ENCODE data around the gene RAPGEF1. TPM values are rescaled to one million over a fixed set of nuclear protein-coding genes. Genes with fewer than 3 reads are reported as not detected.

RAPGEF1 gene
- total RNA-seq, 4 donors from 2014 or later: 32.0 to 57.3 (median 38.9) TPM

- H3K4me1 ChIP-seq: no peaks in the 10 kb centered on the region
- H3K36me3 ChIP-seq: peaks cover 0 to 34% (median 0%) of the 10 kb centered on the region in 3 donors
- H3K27ac ChIP-seq: no peak overlapping the region
- no peak for TF ChIP-seq EP300 (IDR thresholded peaks at IDR 0.05)
- TF ChIP-seq CTCF (IDR thresholded peaks at IDR 0.05): no peak
- no peak for TF ChIP-seq POLR2A (IDR thresholded peaks at IDR 0.05)
- WGBS, 2 donors: 93 to 94% methylated on average over 3 of the region's 3 CpGs
- H3K4me3 ChIP-seq: no peak overlapping the region
- peaks cover 0 to 26% (median 2%) of the 10 kb centered on the region in 4 donors for H3K9me3 ChIP-seq
- no peak for DNase-seq (ENCODE audit: low spot score in 2 of 2)
- no peaks in the 10 kb centered on the region for H3K27me3 ChIP-seq
Measured at GRCh38 chr9:131566158-131566557, 173.7 kb downstream of the RAPGEF1 start.

GRCh38 chr9:131565369-131565768 is 174.5 kb downstream of the RAPGEF1 start:
- Histone ChIP-seq H3K9me3 (peaks cover 0 to 34% (median 5%) of the 10 kb centered on the region in 4 donors), H3K4me3 (no peak overlapping the region), H3K27ac (no peak overlapping the region), H3K36me3 (peaks cover 0 to 27% (median 0%) of the 10 kb centered on the region in 3 donors), H3K27me3 (no peaks in the 10 kb centered on the region), H3K4me1 (no peaks in the 10 kb centered on the region)
- DNase-seq (ENCODE audit: low spot score in 2 of 2): no peak
- TF ChIP-seq CTCF (IDR thresholded peaks at IDR 0.05) (no peak), POLR2A (IDR thresholded peaks at IDR 0.05) (no peak), EP300 (IDR thresholded peaks at IDR 0.05) (no peak)
- WGBS, 2 donors: 91 to 94% methylated on average over 5 of the region's 5 CpGs

- Histone ChIP-seq H3K9me3 (peaks cover 0 to 44% (median 5%) of the 10 kb centered on the region in 4 donors), H3K27me3 (no peaks in the 10 kb centered on the region), H3K4me3 (no peak overlapping the region), H3K36me3 (peaks cover 0 to 10% (median 0%) of the 10 kb centered on the region in 3 donors), H3K27ac (no peak overlapping the region), H3K4me1 (no peaks in the 10 kb centered on the region)
- 59 to 64% methylated on average over 9 of the region's 9 CpGs for WGBS, 2 donors
- no peak for DNase-seq (ENCODE audit: low spot score in 2 of 2)
- TF ChIP-seq EP300 (IDR thresholded peaks at IDR 0.05) (no peak), CTCF (IDR thresholded peaks at IDR 0.05) (no peak), POLR2A (IDR thresholded peaks at IDR 0.05) (no peak)
Measured at GRCh38 chr9:131562032-131562959, 177.6 kb downstream of the RAPGEF1 start.

GRCh38 chr9:131559421-131560000 is 180.4 kb downstream of the RAPGEF1 start:
- TF ChIP-seq CTCF (IDR thresholded peaks at IDR 0.05) (no peak), POLR2A (IDR thresholded peaks at IDR 0.05) (no peak), EP300 (IDR thresholded peaks at IDR 0.05) (no peak)
- WGBS, 2 donors: 31 to 42% methylated on average over 1 of the region's 1 CpG
- H3K27ac ChIP-seq: no peak overlapping the region
- no peak for DNase-seq (ENCODE audit: low spot score in 2 of 2)
- peaks cover 0 to 18% of the 10 kb centered on the region in 2 donors for H3K27me3 ChIP-seq
- H3K36me3 ChIP-seq: peaks cover 0 to 10% (median 0%) of the 10 kb centered on the region in 3 donors
- H3K4me1 ChIP-seq: no peaks in the 10 kb centered on the region
- H3K9me3 ChIP-seq: peaks cover 0 to 42% (median 5%) of the 10 kb centered on the region in 4 donors
- no peak overlapping the region for H3K4me3 ChIP-seq

Data from tibial nerve (tissue), 4 donors.